Motor neuron (in vitro differentiated cells): Measurements from ENCODE around the gene PDLIM3. TPM values are rescaled to one million over a fixed set of nuclear protein-coding genes. Genes with fewer than 3 reads are reported as not detected.

Experiments
- ATAC-seq, 8 experiments: fragments of 200-7000 bp; cut with Tn5 transposase; replicated peaks in 6 of 8; 2 replicates each; pipeline ENCODE4 v1.8.0; 2021; ENCODE audit warnings: mild to moderate bottlenecking in 8 of 8, moderate library complexity in 8 of 8
- H3K27ac ChIP-seq, 2 donors: fragments of 250-450 bp; sonication (Bioruptor Pico); 2 replicates each; pipeline ENCODE4 v1.9.0; 2021; ENCODE audit warnings: antibody characterized with exemption in 2 of 2, mild to moderate bottlenecking in 2 of 2, moderate library complexity in 1 of 2
- H3K4me1 ChIP-seq, 2 donors: fragments of 250-450 bp; sonication (Bioruptor Pico); replicated peaks in 1 of 2; 2 replicates each; pipeline ENCODE4 v1.6.1; 2021; ENCODE audit warnings: antibody characterized with exemption in 2 of 2, mild to moderate bottlenecking in 2 of 2, moderate library complexity in 1 of 2
- H3K4me3 ChIP-seq, 5 donors: fragments of 250-450 bp; sonication (Bioruptor Pico); 2 replicates each; pipeline ENCODE4 v1.9.0; 2021; ENCODE audit warnings: antibody characterized with exemption in 5 of 5, mild to moderate bottlenecking in 5 of 5, moderate library complexity in 4 of 5
- WGBS, 10 experiments: fragments of 450-650 bp; shearing (Covaris generic); methylation state at CpG; one replicate each; pipeline ENCODE4 v1.0.0; 2022; 5-methylcytosine and 5-hydroxymethylcytosine counted together
- in situ Hi-C, 9 experiments: fragments of 400-800 bp; cut with MboI; loops; one replicate each; pipeline ENCODE4 v1.15.0; 2021; ENCODE audit warnings: low sequenced_read_pairs in 9 of 9, low pct_unique_long_range_greater_than_20kb in 2 of 9; ENCODE audit not compliant: unreplicated experiment in 9 of 9
- total RNA-seq, 8 experiments: library from RNA; unstranded; fragments of 300-600 nt; gene quantifications; 2 replicates each; pipeline versions ENCODE4 v1.2.3 to v1.2.4, GENCODE V29; 2022

PDLIM3 gene, protein sequence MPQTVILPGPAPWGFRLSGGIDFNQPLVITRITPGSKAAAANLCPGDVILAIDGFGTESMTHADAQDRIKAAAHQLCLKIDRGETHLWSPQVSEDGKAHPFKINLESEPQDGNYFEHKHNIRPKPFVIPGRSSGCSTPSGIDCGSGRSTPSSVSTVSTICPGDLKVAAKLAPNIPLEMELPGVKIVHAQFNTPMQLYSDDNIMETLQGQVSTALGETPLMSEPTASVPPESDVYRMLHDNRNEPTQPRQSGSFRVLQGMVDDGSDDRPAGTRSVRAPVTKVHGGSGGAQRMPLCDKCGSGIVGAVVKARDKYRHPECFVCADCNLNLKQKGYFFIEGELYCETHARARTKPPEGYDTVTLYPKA
- 100 to 1,000 TPM in 1 of 8 experiments, 10 to 100 TPM in 1, 1 to 10 TPM in 4, under 1 TPM in 2; 0.71 to 291 (median 6.1) TPM for total RNA-seq

DNA sequence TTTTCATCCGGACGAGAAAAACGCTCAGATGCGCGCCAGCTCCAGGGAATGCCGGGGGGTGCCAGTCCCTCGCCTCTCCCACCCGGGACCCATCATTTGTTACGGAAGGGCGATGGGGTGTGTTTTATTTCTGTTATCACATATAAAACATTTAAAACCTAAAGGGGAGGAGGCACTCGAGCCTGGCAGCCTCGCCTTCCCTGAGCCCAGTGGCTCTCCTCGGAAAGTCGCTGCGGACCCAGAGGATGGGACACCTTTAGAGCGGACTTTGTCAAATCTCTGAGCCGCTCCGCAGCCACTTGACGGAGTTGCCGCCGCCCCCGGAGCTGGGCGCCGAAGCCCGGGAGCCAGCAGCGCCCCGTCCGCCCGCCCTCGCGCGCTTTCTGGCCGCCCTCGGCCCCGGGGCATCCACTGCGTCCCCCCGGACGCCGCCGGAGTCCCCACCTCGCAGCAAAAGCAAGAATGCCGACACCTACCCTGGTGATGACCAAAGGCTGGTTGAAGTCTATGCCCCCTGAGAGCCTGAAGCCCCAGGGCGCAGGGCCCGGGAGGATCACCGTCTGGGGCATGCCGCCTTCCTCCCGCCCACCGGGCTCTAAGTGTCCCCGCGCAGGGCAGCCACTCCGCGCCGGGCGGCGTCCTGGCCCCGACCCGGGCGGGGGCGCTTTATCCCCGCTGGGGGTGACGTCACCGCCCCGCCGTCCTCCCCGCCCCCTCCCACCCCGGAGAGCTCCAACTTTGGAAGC, at the start of gene PDLIM3:
Gene PDLIM3 (minus strand): TSS at position 642 of the 746 bp plus-strand sequence. CDS start 73 bp downstream, at position 569.
- H3K27ac ChIP-seq: peak within 1 kb of the TSS in 1 of 2 donors; percentile 12
- WGBS, 10 experiments: 0 to 8% (median 0%) methylated on average over 1 to 6 of the region's 66 CpGs; no CpG with 5 or more reads in 6 of the 10 experiments
- H3K4me3 ChIP-seq: peak within 1 kb of the TSS; percentile 58 to 69 (median 63)
- in situ Hi-C loops: no loop called here
- peaks cover 13 to 14% of the 10 kb centered on the region in 2 donors for H3K4me1 ChIP-seq
- peak; percentile 68 to 94 (median 90) for ATAC-seq

DNA sequence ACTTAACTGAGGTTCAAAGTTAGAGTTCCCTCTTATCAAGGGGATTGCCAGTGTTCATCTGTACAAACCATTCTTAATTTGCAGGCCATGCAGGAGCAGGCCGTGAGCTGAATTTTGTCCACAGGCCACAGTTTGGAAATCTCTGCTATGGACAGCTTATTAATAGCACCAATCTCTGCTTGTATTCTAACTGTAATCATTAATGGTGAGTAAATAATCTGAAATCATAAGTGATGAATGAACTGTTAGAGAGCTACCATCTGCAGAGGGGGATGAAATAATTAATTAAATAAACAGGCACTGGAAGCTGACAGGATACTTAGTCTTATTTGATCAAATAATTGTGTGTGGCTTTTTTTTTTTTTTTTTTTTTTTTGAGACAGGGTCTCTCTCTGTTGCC, 48.5 kb upstream of the PDLIM3 start:
- 100% methylated on average over 1 of the region's 1 CpG; no CpG with 5 or more reads in 5 of the 10 experiments for WGBS, 10 experiments
- Histone ChIP-seq H3K4me3 (no peak overlapping the region), H3K4me1 (peaks cover 10 to 15% of the 10 kb centered on the region in 2 donors), H3K27ac (no peak overlapping the region)
- ATAC-seq: no peak
- in situ Hi-C loops: no loop called here

DNA sequence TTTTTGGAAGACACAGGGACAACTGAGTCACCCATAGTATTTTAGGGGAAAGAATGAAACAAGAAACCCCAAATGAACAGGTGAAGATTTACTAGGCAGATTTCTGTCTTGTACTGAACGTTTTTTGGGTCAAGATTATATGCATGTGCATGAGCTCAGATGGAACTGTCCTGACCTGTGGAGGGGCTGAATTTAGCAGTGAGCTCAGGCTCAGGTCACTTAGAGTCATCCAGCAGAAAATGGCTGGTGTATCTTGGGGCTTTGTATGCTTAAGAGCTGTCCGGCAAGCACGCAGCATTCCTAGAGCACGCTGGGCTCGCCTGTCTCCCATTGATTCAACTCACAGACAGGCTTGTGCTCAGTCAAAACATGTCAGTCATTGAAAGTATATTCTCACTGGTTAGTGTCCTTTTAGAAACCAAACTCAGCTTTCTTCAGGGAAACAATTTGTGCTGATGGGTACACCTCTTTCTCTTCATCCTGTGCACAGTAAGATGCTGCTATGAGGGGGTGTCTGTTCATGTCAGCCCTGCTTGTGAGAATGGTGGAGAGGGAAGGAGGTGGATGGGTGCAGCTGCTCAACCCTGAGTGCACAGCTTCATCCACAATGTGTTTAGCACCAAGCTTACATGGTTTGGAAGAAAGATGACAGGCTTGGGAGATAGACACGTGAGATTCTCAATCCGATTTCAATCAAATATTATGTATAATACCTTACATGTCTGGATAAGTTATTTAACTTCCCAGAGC, 47.5 kb upstream of the PDLIM3 start:
- ATAC-seq: peak in 1 of 8 experiments; percentile 39
- Histone ChIP-seq H3K4me3 (no peak overlapping the region), H3K4me1 (peaks cover 10 to 13% of the 10 kb centered on the region in 2 donors), H3K27ac (no peak overlapping the region)
- 20 to 87% (median 58%) methylated on average over 2 to 7 of the region's 7 CpGs; no CpG with 5 or more reads in 1 of the 10 experiments for WGBS, 10 experiments
- in situ Hi-C loops: no loop called here

DNA sequence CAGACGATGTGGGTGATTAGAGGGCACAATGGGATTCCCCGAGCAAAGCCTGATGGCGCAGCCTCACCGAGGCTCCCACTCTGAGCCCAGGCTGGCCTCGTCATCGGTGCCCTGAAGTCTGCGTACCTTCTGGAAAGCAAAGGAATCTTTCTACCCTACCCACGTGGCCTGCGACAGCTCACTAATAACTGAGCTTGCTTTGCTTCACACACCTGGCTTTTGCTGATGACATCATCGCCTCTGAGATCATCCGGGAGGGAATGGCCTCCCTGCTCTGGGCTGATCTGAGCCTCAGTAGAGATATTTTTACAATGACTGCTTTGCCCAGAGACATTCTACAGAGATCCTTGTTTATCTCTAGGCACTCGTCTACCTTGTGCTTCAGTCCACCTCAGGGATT, 45.4 kb upstream of the PDLIM3 start:
- no peak overlapping the region for H3K27ac ChIP-seq
- peaks cover 0 to 2% of the 10 kb centered on the region in 2 donors for H3K4me1 ChIP-seq
- WGBS, 10 experiments: 50 to 80% (median 67%) methylated on average over 2 to 8 of the region's 12 CpGs; no CpG with 5 or more reads in 6 of the 10 experiments
- H3K4me3 ChIP-seq: no peak overlapping the region
- peak in 5 of 8 experiments; percentile 71 to 98 (median 92) for ATAC-seq
- in situ Hi-C loops: no loop called here

DNA sequence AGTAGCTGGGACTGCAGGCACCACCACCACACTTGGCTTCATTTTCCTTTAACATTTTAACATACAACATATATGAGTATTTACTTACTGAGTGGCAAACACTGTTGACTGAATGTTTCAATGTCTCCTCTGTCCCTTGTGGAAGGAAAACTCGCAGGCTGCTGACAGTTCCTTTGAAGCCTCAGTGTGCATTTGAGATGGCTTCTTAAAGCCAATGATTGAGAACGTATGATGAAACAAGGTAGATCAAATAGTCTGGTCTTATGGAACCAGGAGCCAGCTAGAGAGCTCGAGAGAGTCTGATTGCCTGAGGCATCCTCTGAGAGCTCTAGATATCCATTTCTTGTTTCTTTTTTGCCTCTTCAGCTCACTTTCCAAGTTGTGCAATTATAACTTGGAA, 43.0 kb upstream of the PDLIM3 start:
- no peak overlapping the region for H3K4me3 ChIP-seq
- WGBS, 10 experiments: 40 to 90% (median 76%) methylated on average over 1 to 3 of the region's 3 CpGs; no CpG with 5 or more reads in 2 of the 10 experiments
- in situ Hi-C loops: no loop called here

DNA sequence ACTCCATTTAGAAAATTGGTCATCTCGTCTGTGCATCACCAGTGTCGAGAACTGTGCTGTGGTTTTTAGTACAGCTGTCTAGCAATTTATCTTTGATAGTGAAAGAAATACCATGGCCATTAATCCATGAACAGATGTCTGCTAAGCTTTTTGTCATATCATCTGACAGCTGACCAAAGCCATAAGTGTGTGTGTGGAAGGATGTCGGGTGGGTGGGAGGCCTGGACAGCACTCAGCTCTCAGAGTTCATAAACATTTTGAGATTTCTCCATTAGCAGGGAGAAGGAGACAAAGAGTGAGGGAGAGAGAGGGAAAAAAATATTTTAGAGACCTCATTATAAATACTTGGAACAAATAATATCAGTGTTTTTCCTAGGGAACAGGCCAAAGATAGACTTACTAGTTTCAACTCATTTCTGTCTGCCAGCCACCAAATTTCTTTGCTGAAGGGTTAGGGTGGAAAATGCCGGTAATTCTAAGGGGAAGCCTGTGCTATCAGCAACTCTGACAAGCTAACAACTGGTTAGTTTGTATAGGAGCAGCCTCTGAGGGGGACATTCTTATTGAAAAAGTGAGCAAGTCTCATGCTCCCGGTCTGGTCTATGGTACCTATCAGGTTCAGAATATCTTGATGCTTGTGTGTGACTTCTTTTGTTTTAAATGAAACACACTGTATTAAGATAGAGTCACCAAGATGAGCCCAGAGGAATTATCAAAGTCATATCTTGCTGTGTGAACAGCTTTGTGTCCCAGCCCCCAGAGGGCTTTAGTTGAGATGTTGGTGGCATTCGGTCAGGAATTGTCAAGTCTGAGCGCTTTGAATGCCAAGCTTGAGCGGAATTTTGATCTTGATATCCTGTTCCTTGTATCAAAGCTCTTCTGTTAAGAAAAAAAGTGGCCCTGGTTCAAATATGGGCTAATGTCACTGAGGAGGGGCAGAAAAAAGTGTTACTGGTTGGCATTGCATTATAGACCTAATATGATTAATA, 41.9 kb upstream of the PDLIM3 start:
- in situ Hi-C loops: no loop called here
- no peak overlapping the region for H3K4me3 ChIP-seq
- WGBS, 10 experiments: 68 to 100% (median 92%) methylated on average over 1 to 8 of the region's 8 CpGs; no CpG with 5 or more reads in 1 of the 10 experiments
- H3K27ac ChIP-seq: no peak overlapping the region
- H3K4me1 ChIP-seq: peaks cover 0 to 2% of the 10 kb centered on the region in 2 donors
- peak in 2 of 8 experiments; percentile 56 to 64 for ATAC-seq

More for the DNA sequence above, 43.0 kb upstream of the PDLIM3 start:
- ATAC-seq: no peak
- H3K4me1 ChIP-seq: peaks cover 0 to 2% of the 10 kb centered on the region in 2 donors
- no peak overlapping the region for H3K27ac ChIP-seq

DNA sequence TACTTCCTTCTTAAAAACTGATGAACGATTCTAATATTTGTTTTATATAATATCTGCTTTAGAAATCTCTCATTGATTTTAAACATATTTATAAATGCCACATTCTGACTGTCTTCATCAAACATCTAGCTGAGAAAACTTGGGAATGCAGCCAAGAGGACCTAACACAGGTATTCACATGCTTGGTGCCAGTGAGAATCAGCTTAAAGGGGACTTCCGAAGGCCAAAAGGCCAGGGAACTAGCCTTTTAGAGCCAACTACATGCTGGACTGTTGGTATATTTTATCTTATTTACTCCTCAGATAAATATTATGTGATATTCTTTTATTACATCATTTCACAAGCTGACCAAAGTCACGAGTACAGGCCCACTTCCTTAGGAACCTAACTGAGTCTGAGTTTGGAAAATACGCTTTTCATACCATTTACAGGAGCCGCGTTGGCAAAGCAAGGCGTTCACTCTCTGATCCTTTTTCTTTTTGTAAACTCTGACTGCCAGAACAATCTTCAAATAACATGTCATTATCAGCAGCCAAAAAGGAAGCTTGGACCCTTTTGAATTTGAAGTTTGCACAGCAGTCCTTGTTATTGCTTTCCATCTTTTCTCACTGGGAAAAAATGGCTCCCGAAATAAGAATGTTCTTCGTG, 41.1 kb upstream of the PDLIM3 start:
- WGBS, 10 experiments: 79 to 95% (median 86%) methylated on average over 1 to 9 of the region's 9 CpGs
- peaks cover 0 to 2% of the 10 kb centered on the region in 2 donors for H3K4me1 ChIP-seq
- no peak overlapping the region for H3K4me3 ChIP-seq
- no peak for ATAC-seq
- no peak overlapping the region for H3K27ac ChIP-seq
- in situ Hi-C loops: no loop called here

DNA sequence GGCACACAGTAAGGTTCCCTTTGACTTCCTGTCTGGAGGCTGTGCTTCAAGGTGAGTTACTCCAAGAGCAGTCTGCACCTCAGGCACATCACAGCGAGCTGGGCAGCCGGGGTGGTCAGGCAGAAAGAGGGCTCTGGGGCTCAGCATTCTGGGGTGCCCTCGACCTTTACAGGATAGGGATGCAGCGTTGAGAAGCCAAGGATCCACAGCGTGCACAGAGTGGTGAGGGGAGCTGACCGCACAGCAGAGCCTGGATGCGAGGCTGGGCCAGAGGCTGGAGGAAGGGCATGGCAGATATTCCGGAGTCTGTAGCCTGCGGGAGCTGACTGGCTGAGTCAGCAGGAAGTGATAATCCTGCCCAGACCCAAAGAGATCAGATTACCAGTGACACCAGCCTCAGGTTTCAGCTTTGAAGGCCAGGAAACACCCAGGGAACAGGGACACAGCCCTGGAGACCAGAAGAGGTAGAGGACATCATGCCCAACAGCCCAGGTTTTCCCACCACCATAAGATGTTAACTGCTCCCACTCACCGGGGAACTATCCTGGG, 38.4 kb upstream of the PDLIM3 start:
- peak in 7 of 8 experiments; percentile 23 to 100 (median 69) for ATAC-seq
- H3K4me1 ChIP-seq: no peaks in the 10 kb centered on the region
- no peak overlapping the region for H3K27ac ChIP-seq
- no peak overlapping the region for H3K4me3 ChIP-seq
- 40 to 100% (median 77%) methylated on average over 1 to 6 of the region's 10 CpGs; no CpG with 5 or more reads in 3 of the 10 experiments for WGBS, 10 experiments
- in situ Hi-C loops: no loop called here

DNA sequence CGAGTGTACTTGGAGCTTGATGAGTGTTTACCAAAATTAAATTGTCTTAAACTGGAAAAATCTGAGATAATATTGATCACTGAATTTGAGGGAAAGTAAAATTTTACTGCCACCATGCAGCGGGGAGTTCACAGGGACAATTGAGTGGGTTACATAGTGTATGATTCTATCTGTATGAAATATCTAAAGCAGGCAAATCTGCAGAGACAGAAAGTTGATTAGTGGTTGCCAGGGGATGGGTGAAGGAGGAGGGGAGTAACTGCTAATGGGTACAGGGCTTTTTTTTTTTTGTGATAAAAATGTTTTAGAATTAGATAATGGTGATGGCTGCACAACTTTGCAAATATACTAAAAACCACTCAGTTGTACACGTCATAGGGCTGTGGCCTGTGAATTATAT, 35.4 kb upstream of the PDLIM3 start:
- ATAC-seq: no peak
- in situ Hi-C loops: no loop called here

DNA sequence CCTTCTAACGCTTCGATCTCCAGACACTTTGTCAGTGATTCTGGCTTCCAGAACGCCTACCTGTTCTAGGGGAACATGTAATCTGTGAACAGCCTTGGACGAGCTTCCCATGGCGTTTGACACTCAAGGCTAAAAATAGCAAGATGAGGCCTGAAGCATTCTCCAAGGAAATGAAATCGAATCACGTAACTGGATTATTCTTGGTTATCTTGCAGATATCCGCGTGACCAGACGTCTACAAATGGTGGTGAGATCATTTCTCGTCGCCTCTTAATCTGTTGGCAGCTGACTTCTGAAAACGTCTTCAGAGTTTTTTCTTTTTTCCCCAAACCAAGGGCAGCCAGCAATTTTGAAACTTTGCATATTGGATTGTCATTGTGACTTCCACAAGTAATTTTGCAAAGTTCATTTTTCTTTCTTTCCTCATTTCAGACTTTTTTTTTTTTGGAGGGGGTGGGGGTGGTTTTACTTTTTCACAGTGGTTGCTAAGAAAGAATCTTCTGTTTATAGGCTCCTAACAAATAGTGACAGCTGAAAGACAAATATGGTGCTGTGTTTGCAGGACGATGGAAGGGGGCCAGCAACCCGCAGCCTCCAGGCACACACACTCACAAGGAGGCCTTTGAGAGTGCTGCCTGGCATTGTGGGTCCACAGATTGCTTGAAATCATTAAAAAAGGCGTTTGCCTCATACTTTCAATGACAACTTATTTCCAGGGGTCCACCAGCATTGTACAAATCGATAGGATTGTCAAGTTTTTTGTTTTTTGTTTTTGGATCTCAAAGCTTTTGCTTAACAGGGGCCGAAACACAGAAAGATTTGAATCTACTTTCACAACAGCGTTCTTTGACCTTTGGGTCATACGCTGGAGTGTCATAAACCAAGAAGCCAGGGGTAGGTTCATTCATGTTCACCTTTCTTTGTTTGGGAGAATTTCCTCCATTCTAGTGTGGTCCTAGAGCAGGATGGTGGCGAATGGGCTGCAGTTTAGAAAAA, 32.4 kb upstream of the PDLIM3 start:
- peak in 3 of 8 experiments; percentile 58 to 82 (median 60) for ATAC-seq
- in situ Hi-C loops: no loop called here
- Histone ChIP-seq H3K27ac (peak overlapping the region in 1 of 2 donors; percentile 70), H3K4me3 (no peak overlapping the region), H3K4me1 (peaks cover 0 to 19% of the 10 kb centered on the region in 2 donors)
- 39 to 86% (median 72%) methylated on average over 7 to 19 of the region's 21 CpGs; no CpG with 5 or more reads in 1 of the 10 experiments for WGBS, 10 experiments

More for the DNA sequence above, 35.4 kb upstream of the PDLIM3 start:
- peaks cover 0 to 19% of the 10 kb centered on the region in 2 donors for H3K4me1 ChIP-seq
- WGBS, 10 experiments: 67 to 100% (median 96%) methylated on average over 1 to 3 of the region's 3 CpGs; no CpG with 5 or more reads in 2 of the 10 experiments
- no peak overlapping the region for H3K4me3 ChIP-seq
- H3K27ac ChIP-seq: no peak overlapping the region
